Measurements from ENCODE around the gene ERCC5. TPM values are rescaled to one million over a fixed set of nuclear protein-coding genes. Genes with fewer than 3 reads are reported as not detected.

The ERCC5 gene
- total RNA-seq, 1 donor, result 99.2 TPM

GRCh38 chr13:102870677-102871415 lies 25.0 kb downstream of the ERCC5 start:
- Histone ChIP-seq H3K27ac (ENCODE audit: low read depth, low read length) (peak overlapping the region; percentile 62), H3K4me3 (ENCODE audit: insufficient read depth, low read length) (no peak overlapping the region), H2AFZ (ENCODE audit: low read length) (peak overlapping the region; percentile 45), H3K36me3 (ENCODE audit: insufficient read depth, low read length) (peaks cover 70% of the 10 kb centered on the region), H3K4me2 (ENCODE audit: insufficient read depth, low read length) (peak overlapping the region; percentile 46), H3K4me1 (ENCODE audit: insufficient read depth, low read length) (peaks cover 15% of the 10 kb centered on the region), H3K9me3 (ENCODE audit: low read depth, low read length) (no peaks in the 10 kb centered on the region), H3K27me3 (ENCODE audit: insufficient read depth, low read length) (no peaks in the 10 kb centered on the region), H3K79me2 (ENCODE audit: insufficient read depth, low read length) (peaks cover 23% of the 10 kb centered on the region), H4K20me1 (ENCODE audit: insufficient read depth, low read length) (peaks cover 15% of the 10 kb centered on the region)
- DNase-seq (ENCODE audit: insufficient read length, low spot score, missing footprints), result peak; percentile 19
- peak; percentile 91 for TF ChIP-seq CTCF (IDR thresholded peaks at IDR 0.05; ENCODE audit: extremely low read depth, low read depth, low read length)

GRCh38 chr13:102872131-102872530 lies 26.3 kb downstream of the ERCC5 start:
- peak; percentile 63 for DNase-seq (ENCODE audit: insufficient read length, low spot score, missing footprints)
- TF ChIP-seq CTCF (IDR thresholded peaks at IDR 0.05; ENCODE audit: extremely low read depth, low read depth, low read length), result no peak
- H3K27ac ChIP-seq (ENCODE audit: low read depth, low read length), result no peak overlapping the region

GRCh38 chr13:102872531-102872930 lies 26.7 kb downstream of the ERCC5 start:
- H3K36me3 ChIP-seq (ENCODE audit: insufficient read depth, low read length), result peaks cover 59% of the 10 kb centered on the region
- DNase-seq (ENCODE audit: insufficient read length, low spot score, missing footprints), result no peak
- TF ChIP-seq CTCF (IDR thresholded peaks at IDR 0.05; ENCODE audit: extremely low read depth, low read depth, low read length), result no peak
- H2AFZ ChIP-seq (ENCODE audit: low read length), result no peak overlapping the region
- H3K27ac ChIP-seq (ENCODE audit: low read depth, low read length), result no peak overlapping the region
- H3K4me2 ChIP-seq (ENCODE audit: insufficient read depth, low read length), result no peak overlapping the region
- peaks cover 16% of the 10 kb centered on the region for H3K79me2 ChIP-seq (ENCODE audit: insufficient read depth, low read length)
- no peak overlapping the region for H3K4me3 ChIP-seq (ENCODE audit: insufficient read depth, low read length)
- H3K4me1 ChIP-seq (ENCODE audit: insufficient read depth, low read length), result peaks cover 15% of the 10 kb centered on the region
- no peaks in the 10 kb centered on the region for H3K27me3 ChIP-seq (ENCODE audit: insufficient read depth, low read length)
- no peaks in the 10 kb centered on the region for H3K9me3 ChIP-seq (ENCODE audit: low read depth, low read length)
- peaks cover 15% of the 10 kb centered on the region for H4K20me1 ChIP-seq (ENCODE audit: insufficient read depth, low read length)

More at GRCh38 chr13:102872131-102872530, 26.3 kb downstream of the ERCC5 start:
- Histone ChIP-seq H2AFZ (ENCODE audit: low read length) (no peak overlapping the region), H3K4me1 (ENCODE audit: insufficient read depth, low read length) (peaks cover 15% of the 10 kb centered on the region), H3K79me2 (ENCODE audit: insufficient read depth, low read length) (peaks cover 20% of the 10 kb centered on the region), H3K27me3 (ENCODE audit: insufficient read depth, low read length) (no peaks in the 10 kb centered on the region), H4K20me1 (ENCODE audit: insufficient read depth, low read length) (peaks cover 15% of the 10 kb centered on the region), H3K4me3 (ENCODE audit: insufficient read depth, low read length) (no peak overlapping the region), H3K4me2 (ENCODE audit: insufficient read depth, low read length) (no peak overlapping the region), H3K9me3 (ENCODE audit: low read depth, low read length) (no peaks in the 10 kb centered on the region), H3K36me3 (ENCODE audit: insufficient read depth, low read length) (peaks cover 63% of the 10 kb centered on the region)

GRCh38 chr13:102873653-102874052 lies 27.8 kb downstream of the ERCC5 start:
- Histone ChIP-seq H3K9me3 (ENCODE audit: low read depth, low read length) (no peaks in the 10 kb centered on the region), H3K27ac (ENCODE audit: low read depth, low read length) (no peak overlapping the region), H3K4me1 (ENCODE audit: insufficient read depth, low read length) (peaks cover 15% of the 10 kb centered on the region), H3K36me3 (ENCODE audit: insufficient read depth, low read length) (peaks cover 49% of the 10 kb centered on the region), H3K79me2 (ENCODE audit: insufficient read depth, low read length) (peaks cover 13% of the 10 kb centered on the region), H3K27me3 (ENCODE audit: insufficient read depth, low read length) (no peaks in the 10 kb centered on the region), H2AFZ (ENCODE audit: low read length) (no peak overlapping the region), H3K4me3 (ENCODE audit: insufficient read depth, low read length) (no peak overlapping the region), H4K20me1 (ENCODE audit: insufficient read depth, low read length) (peaks cover 15% of the 10 kb centered on the region), H3K4me2 (ENCODE audit: insufficient read depth, low read length) (no peak overlapping the region)
- no peak for TF ChIP-seq CTCF (IDR thresholded peaks at IDR 0.05; ENCODE audit: extremely low read depth, low read depth, low read length)
- DNase-seq (ENCODE audit: insufficient read length, low spot score, missing footprints), result no peak
